Mesendoderm (in vitro differentiated cells): ENCODE measurements around the gene RPS6KA4.
"Not testable (repeated sequence)": the region's sequence is repeated elsewhere in the genome, so short reads cannot be mapped to it uniquely, and the experiment has no call there.

Experiments used
- DNase-seq: peaks from one replicate; pipeline ENCODE4 v3.0.0; 2013
- H2AK5ac ChIP-seq: 2 replicates; pipeline ENCODE4 v1.6.1; 2013; ENCODE audit warnings: low read length, inconsistent platforms
- H2BK120ac ChIP-seq: 2 replicates; pipeline ENCODE4 v1.6.1; 2013; ENCODE audit warnings: low read depth, mild to moderate bottlenecking, low read length, moderate library complexity, mixed read lengths
- H2BK15ac ChIP-seq: replicated peaks from 2 replicates; pipeline ENCODE4 v1.6.1; 2013; ENCODE audit warnings: low read depth, mild to moderate bottlenecking, moderate library complexity
- H2BK5ac ChIP-seq: 2 replicates; pipeline ENCODE4 v1.6.1; 2013; ENCODE audit warnings: low read length, inconsistent platforms
- H3K18ac ChIP-seq: 2 replicates; pipeline ENCODE4 v1.6.1; 2013; ENCODE audit warnings: mild to moderate bottlenecking, low read length, mixed read lengths
- H3K23ac ChIP-seq: one replicate; pipeline ENCODE4 v1.6.1; 2013; ENCODE audit warnings: low read length
- H3K27ac ChIP-seq: 2 replicates; pipeline ENCODE4 v1.5.1; 2013; ENCODE audit warnings: low read depth, mild to moderate bottlenecking, inconsistent platforms, low read length, moderate library complexity
- H3K27me3 ChIP-seq: 2 replicates; pipeline ENCODE4 v1.6.1; 2013; ENCODE audit warnings: low read length, control low read depth, mild to moderate bottlenecking, inconsistent platforms; ENCODE audit not compliant: insufficient read depth, poor library complexity
- H3K36me3 ChIP-seq: 2 replicates; pipeline ENCODE4 v1.6.1; 2013; ENCODE audit warnings: low read length, inconsistent platforms; ENCODE audit not compliant: control insufficient read depth, insufficient read depth
- H3K4ac ChIP-seq: one replicate; pipeline ENCODE4 v1.6.1; 2013; ENCODE audit warnings: low read depth, mild to moderate bottlenecking, low read length, moderate library complexity
- H3K4me1 ChIP-seq: 2 replicates; pipeline ENCODE4 v1.6.1; 2013; ENCODE audit warnings: low read depth, low read length, inconsistent platforms; ENCODE audit not compliant: control insufficient read depth
- H3K4me2 ChIP-seq: 2 replicates; pipeline ENCODE4 v1.6.1; 2013; ENCODE audit warnings: low read length
- H3K4me3 ChIP-seq: 2 replicates; pipeline ENCODE4 v1.5.1; 2013; ENCODE audit warnings: mild to moderate bottlenecking, low read length
- H3K56ac ChIP-seq: one replicate; pipeline ENCODE4 v1.6.1; 2013; ENCODE audit warnings: low read length
- H3K79me1 ChIP-seq: 2 replicates; pipeline ENCODE4 v1.6.1; 2013; ENCODE audit warnings: low read length, inconsistent platforms
- H3K79me2 ChIP-seq: 2 replicates; pipeline ENCODE4 v1.6.1; 2013; ENCODE audit warnings: mild to moderate bottlenecking, low read length; ENCODE audit not compliant: control insufficient read depth, insufficient read depth
- H3K9ac ChIP-seq: 2 replicates; pipeline ENCODE4 v1.6.1; 2013; ENCODE audit warnings: low read length, inconsistent platforms
- H4K5ac ChIP-seq: one replicate; pipeline ENCODE4 v1.6.1; 2013; ENCODE audit warnings: low read length
- H4K8ac ChIP-seq: one replicate; pipeline ENCODE4 v1.6.1; 2013; ENCODE audit warnings: low read depth, mild to moderate bottlenecking, control low read depth, low read length, moderate library complexity
- WGBS: extraction: QIAGEN DNeasy Blood & Tissue Kit; methylation state at CpG from one replicate; pipeline ENCODE4 v1.1.7; 2013; ENCODE audit warnings: low lambda C conversion rate, missing lambda C conversion rate; ENCODE audit not compliant: insufficient coverage; ENCODE audit errors: extremely low coverage; 5-methylcytosine and 5-hydroxymethylcytosine counted together

The RPS6KA4 gene

DNA sequence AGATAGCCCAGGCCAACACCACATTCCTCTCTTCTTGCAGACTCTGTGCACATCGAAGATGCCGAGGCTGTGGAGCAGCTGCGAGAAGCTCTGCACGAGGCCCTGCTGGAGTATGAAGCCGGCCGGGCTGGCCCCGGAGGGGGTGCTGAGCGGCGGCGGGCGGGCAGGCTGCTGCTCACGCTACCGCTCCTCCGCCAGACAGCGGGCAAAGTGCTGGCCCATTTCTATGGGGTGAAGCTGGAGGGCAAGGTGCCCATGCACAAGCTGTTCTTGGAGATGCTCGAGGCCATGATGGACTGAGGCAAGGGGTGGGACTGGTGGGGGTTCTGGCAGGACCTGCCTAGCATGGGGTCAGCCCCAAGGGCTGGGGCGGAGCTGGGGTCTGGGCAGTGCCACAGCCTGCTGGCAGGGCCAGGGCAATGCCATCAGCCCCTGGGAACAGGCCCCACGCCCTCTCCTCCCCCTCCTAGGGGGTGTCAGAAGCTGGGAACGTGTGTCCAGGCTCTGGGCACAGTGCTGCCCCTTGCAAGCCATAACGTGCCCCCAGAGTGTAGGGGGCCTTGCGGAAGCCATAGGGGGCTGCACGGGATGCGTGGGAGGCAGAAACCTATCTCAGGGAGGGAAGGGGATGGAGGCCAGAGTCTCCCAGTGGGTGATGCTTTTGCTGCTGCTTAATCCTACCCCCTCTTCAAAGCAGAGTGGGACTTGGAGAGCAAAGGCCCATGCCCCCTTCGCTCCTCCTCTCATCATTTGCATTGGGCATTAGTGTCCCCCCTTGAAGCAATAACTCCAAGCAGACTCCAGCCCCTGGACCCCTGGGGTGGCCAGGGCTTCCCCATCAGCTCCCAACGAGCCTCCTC lies 43.1 kb upstream of the RPS6KA4 start:
- not testable (repeated sequence) for H3K27me3 ChIP-seq, H3K79me2 ChIP-seq, H4K8ac ChIP-seq, H3K79me1 ChIP-seq, H3K18ac ChIP-seq, H3K4me1 ChIP-seq, H4K5ac ChIP-seq, H2AK5ac ChIP-seq, H2BK15ac ChIP-seq, H2BK5ac ChIP-seq, DNase-seq, H3K23ac ChIP-seq, H3K9ac ChIP-seq, H3K4me3 ChIP-seq, H3K4me2 ChIP-seq, H3K4ac ChIP-seq, H2BK120ac ChIP-seq, H3K36me3 ChIP-seq, H3K56ac ChIP-seq, H3K27ac ChIP-seq
- no CpG with 5 or more reads among the region's 25 CpGs for WGBS

DNA sequence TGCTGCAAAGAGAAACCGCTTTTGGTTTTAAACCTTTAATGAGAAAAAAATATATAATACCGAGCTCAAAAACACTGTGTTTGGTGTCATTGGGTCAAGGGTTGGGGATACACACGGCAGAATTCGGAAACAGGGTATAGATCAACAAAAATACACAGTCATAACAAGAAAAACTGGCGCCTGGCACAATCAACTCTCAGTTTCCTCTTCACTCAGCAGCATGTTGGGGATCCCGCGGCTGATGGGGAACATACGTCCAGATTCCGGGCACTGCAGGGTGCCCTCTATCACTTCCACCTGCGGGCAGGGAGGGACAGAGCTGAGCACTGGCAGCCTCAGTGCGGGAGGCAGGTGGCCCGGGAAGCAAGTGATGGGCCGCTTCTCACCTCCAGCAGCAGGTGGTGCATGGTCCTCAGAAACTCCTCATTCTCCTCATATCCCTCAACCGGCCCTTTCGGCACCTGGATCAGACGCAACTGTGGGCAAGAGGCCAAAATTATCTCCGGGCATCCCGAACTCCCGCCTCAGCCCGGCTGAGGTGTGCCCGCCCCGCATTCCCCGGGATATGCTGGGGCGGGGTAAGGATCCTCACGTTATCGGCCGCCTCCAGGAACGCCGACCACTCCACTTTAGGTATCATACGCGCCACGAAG lies 42.2 kb upstream of the RPS6KA4 start:
- H3K56ac ChIP-seq = peak overlapping the region; percentile 96
- peaks cover 7% of the 10 kb centered on the region for H3K79me1 ChIP-seq
- H3K4me1 ChIP-seq = peaks cover 3% of the 10 kb centered on the region
- H2AK5ac ChIP-seq = peak overlapping the region; percentile 24
- H4K8ac ChIP-seq = peak overlapping the region; percentile 58
- H3K18ac ChIP-seq = peak overlapping the region; percentile 84
- H3K4ac ChIP-seq = peak overlapping the region; percentile 57
- DNase-seq = peak; percentile 79
- H4K5ac ChIP-seq = no peak overlapping the region
- no peaks in the 10 kb centered on the region for H3K27me3 ChIP-seq
- no CpG with 5 or more reads among the region's 32 CpGs for WGBS
- peak overlapping the region; percentile 91 for H3K4me3 ChIP-seq
- H3K23ac ChIP-seq = peak overlapping the region; percentile 83
- H3K36me3 ChIP-seq = no peaks in the 10 kb centered on the region
- peak overlapping the region; percentile 93 for H3K9ac ChIP-seq
- H2BK5ac ChIP-seq = peak overlapping the region; percentile 54
- peak overlapping the region; percentile 86 for H3K27ac ChIP-seq
- H2BK120ac ChIP-seq = no peak overlapping the region
- H2BK15ac ChIP-seq = no peak overlapping the region
- H3K79me2 ChIP-seq = peaks cover 4% of the 10 kb centered on the region
- H3K4me2 ChIP-seq = peak overlapping the region; percentile 20

DNA sequence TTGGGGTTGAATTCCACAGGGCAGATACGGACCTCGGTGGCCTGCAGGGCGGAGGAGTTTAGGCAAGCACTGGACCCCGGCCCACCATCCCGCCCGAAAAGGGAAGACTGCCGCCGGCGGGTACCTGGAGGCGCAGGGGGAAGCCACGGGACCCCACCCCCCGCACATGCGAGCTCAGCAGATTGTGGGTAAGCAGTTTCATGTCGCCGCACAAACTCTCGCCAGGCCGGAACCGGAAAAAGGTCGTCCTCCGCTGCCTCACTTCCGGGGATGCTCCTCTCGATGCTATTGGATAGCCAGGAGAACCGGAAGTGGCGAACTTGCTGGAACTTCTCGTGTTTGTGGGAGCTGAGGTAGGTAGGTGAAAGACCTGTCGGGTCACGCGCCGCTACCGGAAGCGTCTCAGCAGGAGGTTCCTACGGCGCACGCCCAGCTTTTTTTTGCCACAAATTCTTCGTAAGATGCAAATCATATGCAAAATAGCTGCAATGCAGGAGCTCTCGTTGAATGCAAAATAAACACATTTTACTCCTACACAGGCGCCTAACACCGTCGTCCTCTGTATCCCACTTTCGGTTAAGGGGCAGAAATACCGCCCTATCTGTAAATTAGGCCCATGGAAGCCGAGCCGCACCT lies 41.5 kb upstream of the RPS6KA4 start, which contains the start of gene TRMT112:
TSS of gene TRMT112 (minus strand) at position 235 of the 636 bp plus-strand sequence. CDS start at position 202, 33 bp downstream.
- Histone ChIP-seq H3K79me2 (peaks cover 4% of the 10 kb centered on the region), H3K4me1 (peaks cover 3% of the 10 kb centered on the region), H2AK5ac (peak within 1 kb of the TSS; percentile 24), H3K9ac (peak within 1 kb of the TSS; percentile 93), H3K27me3 (no peaks in the 10 kb centered on the region), H4K8ac (peak within 1 kb of the TSS; percentile 93), H3K4me3 (peak within 1 kb of the TSS; percentile 91), H3K36me3 (no peaks in the 10 kb centered on the region), H3K56ac (peak within 1 kb of the TSS; percentile 96), H3K4ac (peak within 1 kb of the TSS; percentile 83), H3K79me1 (peaks cover 7% of the 10 kb centered on the region), H2BK15ac (no peak within 1 kb of the TSS), H3K18ac (peak within 1 kb of the TSS; percentile 84), H3K23ac (peak within 1 kb of the TSS; percentile 83), H3K4me2 (peak within 1 kb of the TSS; percentile 89), H4K5ac (no peak within 1 kb of the TSS), H2BK5ac (peak within 1 kb of the TSS; percentile 95), H2BK120ac (peak within 1 kb of the TSS; percentile 49), H3K27ac (peak within 1 kb of the TSS; percentile 97)
- no CpG with 5 or more reads among the region's 43 CpGs for WGBS
- DNase-seq = peak; percentile 100

DNA sequence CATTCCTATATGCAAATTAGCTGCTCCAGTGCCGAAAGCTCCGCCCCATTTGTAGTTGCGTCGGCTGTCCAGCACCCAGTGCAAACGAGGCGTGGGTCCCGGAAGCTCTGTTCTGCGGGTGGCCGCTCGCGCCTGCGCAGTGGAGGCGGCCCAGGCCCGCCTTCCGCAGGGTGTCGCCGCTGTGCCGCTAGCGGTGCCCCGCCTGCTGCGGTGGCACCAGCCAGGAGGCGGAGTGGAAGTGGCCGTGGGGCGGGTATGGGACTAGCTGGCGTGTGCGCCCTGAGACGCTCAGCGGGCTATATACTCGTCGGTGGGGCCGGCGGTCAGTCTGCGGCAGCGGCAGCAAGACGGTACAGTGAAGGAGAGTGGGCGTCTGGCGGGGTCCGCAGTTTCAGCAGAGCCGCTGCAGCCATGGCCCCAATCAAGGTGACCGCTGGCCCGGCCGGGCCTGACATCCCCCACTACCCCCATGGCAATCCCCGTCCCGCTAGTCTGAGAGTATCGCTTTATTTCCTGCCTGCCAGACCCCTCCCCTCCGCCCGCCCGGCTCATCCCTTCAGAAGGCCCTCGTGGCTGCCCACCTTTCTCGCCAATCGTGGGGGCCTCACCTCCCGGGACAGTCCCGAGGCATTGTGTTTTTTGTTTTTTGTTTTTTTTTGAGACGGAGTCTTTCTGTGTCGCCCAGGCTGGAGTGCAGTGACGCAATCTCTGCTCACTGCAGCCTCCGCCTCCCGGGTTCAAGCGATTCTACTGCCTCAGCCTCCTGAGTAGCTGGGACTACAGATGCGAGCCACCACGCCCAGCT lies 40.8 kb upstream of the RPS6KA4 start, which contains the start of gene PRDX5:
TSS of gene PRDX5 (plus strand) at position 161 of the 805 bp plus-strand sequence. CDS start at position 256, 95 bp downstream.
- Histone ChIP-seq H3K79me2 (peaks cover 4% of the 10 kb centered on the region), H3K4me1 (peaks cover 3% of the 10 kb centered on the region), H3K23ac (peak within 1 kb of the TSS; percentile 83), H3K79me1 (peaks cover 7% of the 10 kb centered on the region), H2BK15ac (peak within 1 kb of the TSS; percentile 3), H3K56ac (peak within 1 kb of the TSS; percentile 96), H3K27ac (peak within 1 kb of the TSS; percentile 97), H4K5ac (no peak within 1 kb of the TSS), H4K8ac (peak within 1 kb of the TSS; percentile 93), H3K36me3 (no peaks in the 10 kb centered on the region), H2BK120ac (peak within 1 kb of the TSS; percentile 49), H3K9ac (peak within 1 kb of the TSS; percentile 93), H2BK5ac (peak within 1 kb of the TSS; percentile 95), H3K27me3 (no peaks in the 10 kb centered on the region), H3K4ac (peak within 1 kb of the TSS; percentile 83), H2AK5ac (peak within 1 kb of the TSS; percentile 24), H3K4me2 (peak within 1 kb of the TSS; percentile 89), H3K18ac (peak within 1 kb of the TSS; percentile 84), H3K4me3 (peak within 1 kb of the TSS; percentile 91)
- peak; percentile 97 for DNase-seq
- no CpG with 5 or more reads among the region's 61 CpGs for WGBS
